Mesendoderm (in vitro differentiated cells): ENCODE measurements around the gene TET2.

Source experiments
- DNase-seq: peaks from one replicate; pipeline ENCODE4 v3.0.0; 2013
- H2AK5ac ChIP-seq: 2 replicates; pipeline ENCODE4 v1.6.1; 2013; ENCODE audit warnings: low read length, inconsistent platforms
- H2BK120ac ChIP-seq: 2 replicates; pipeline ENCODE4 v1.6.1; 2013; ENCODE audit warnings: low read depth, mild to moderate bottlenecking, low read length, moderate library complexity, mixed read lengths
- H2BK15ac ChIP-seq: replicated peaks from 2 replicates; pipeline ENCODE4 v1.6.1; 2013; ENCODE audit warnings: low read depth, mild to moderate bottlenecking, moderate library complexity
- H2BK5ac ChIP-seq: 2 replicates; pipeline ENCODE4 v1.6.1; 2013; ENCODE audit warnings: low read length, inconsistent platforms
- H3K18ac ChIP-seq: 2 replicates; pipeline ENCODE4 v1.6.1; 2013; ENCODE audit warnings: mild to moderate bottlenecking, low read length, mixed read lengths
- H3K23ac ChIP-seq: one replicate; pipeline ENCODE4 v1.6.1; 2013; ENCODE audit warnings: low read length
- H3K27ac ChIP-seq: 2 replicates; pipeline ENCODE4 v1.5.1; 2013; ENCODE audit warnings: low read depth, mild to moderate bottlenecking, inconsistent platforms, low read length, moderate library complexity
- H3K27me3 ChIP-seq: 2 replicates; pipeline ENCODE4 v1.6.1; 2013; ENCODE audit warnings: low read length, control low read depth, mild to moderate bottlenecking, inconsistent platforms; ENCODE audit not compliant: insufficient read depth, poor library complexity
- H3K36me3 ChIP-seq: 2 replicates; pipeline ENCODE4 v1.6.1; 2013; ENCODE audit warnings: low read length, inconsistent platforms; ENCODE audit not compliant: control insufficient read depth, insufficient read depth
- H3K4ac ChIP-seq: one replicate; pipeline ENCODE4 v1.6.1; 2013; ENCODE audit warnings: low read depth, mild to moderate bottlenecking, low read length, moderate library complexity
- H3K4me1 ChIP-seq: 2 replicates; pipeline ENCODE4 v1.6.1; 2013; ENCODE audit warnings: low read depth, low read length, inconsistent platforms; ENCODE audit not compliant: control insufficient read depth
- H3K4me2 ChIP-seq: 2 replicates; pipeline ENCODE4 v1.6.1; 2013; ENCODE audit warnings: low read length
- H3K4me3 ChIP-seq: 2 replicates; pipeline ENCODE4 v1.5.1; 2013; ENCODE audit warnings: mild to moderate bottlenecking, low read length
- H3K56ac ChIP-seq: one replicate; pipeline ENCODE4 v1.6.1; 2013; ENCODE audit warnings: low read length
- H3K79me1 ChIP-seq: 2 replicates; pipeline ENCODE4 v1.6.1; 2013; ENCODE audit warnings: low read length, inconsistent platforms
- H3K79me2 ChIP-seq: 2 replicates; pipeline ENCODE4 v1.6.1; 2013; ENCODE audit warnings: mild to moderate bottlenecking, low read length; ENCODE audit not compliant: control insufficient read depth, insufficient read depth
- H3K9ac ChIP-seq: 2 replicates; pipeline ENCODE4 v1.6.1; 2013; ENCODE audit warnings: low read length, inconsistent platforms
- H4K5ac ChIP-seq: one replicate; pipeline ENCODE4 v1.6.1; 2013; ENCODE audit warnings: low read length
- H4K8ac ChIP-seq: one replicate; pipeline ENCODE4 v1.6.1; 2013; ENCODE audit warnings: low read depth, mild to moderate bottlenecking, control low read depth, low read length, moderate library complexity
- WGBS: extraction: QIAGEN DNeasy Blood & Tissue Kit; methylation state at CpG from one replicate; pipeline ENCODE4 v1.1.7; 2013; ENCODE audit warnings: low lambda C conversion rate, missing lambda C conversion rate; ENCODE audit not compliant: insufficient coverage; ENCODE audit errors: extremely low coverage; 5-methylcytosine and 5-hydroxymethylcytosine counted together

Gene TET2

GRCh38 chr4:105227054-105227453 is 80.4 kb downstream of the TET2 start:
- H2BK120ac ChIP-seq = no peak overlapping the region
- no peaks in the 10 kb centered on the region for H3K79me1 ChIP-seq
- H2BK15ac ChIP-seq = no peak overlapping the region
- no peaks in the 10 kb centered on the region for H3K36me3 ChIP-seq
- H4K8ac ChIP-seq = no peak overlapping the region
- no peak overlapping the region for H3K56ac ChIP-seq
- no CpG with 5 or more reads among the region's 1 CpG for WGBS
- H3K4me3 ChIP-seq = no peak overlapping the region
- no peak overlapping the region for H3K23ac ChIP-seq
- H3K4me2 ChIP-seq = no peak overlapping the region
- H3K27me3 ChIP-seq = no peaks in the 10 kb centered on the region
- no peak for DNase-seq
- H3K4ac ChIP-seq = no peak overlapping the region
- no peak overlapping the region for H2BK5ac ChIP-seq
- no peak overlapping the region for H3K9ac ChIP-seq
- H3K18ac ChIP-seq = no peak overlapping the region
- H4K5ac ChIP-seq = no peak overlapping the region
- H3K79me2 ChIP-seq = no peaks in the 10 kb centered on the region
- H3K4me1 ChIP-seq = no peaks in the 10 kb centered on the region
- no peak overlapping the region for H3K27ac ChIP-seq
- H2AK5ac ChIP-seq = no peak overlapping the region

- H3K23ac ChIP-seq = no peak overlapping the region
- no peaks in the 10 kb centered on the region for H3K79me1 ChIP-seq
- H4K8ac ChIP-seq = no peak overlapping the region
- no peak overlapping the region for H3K4me3 ChIP-seq
- H3K79me2 ChIP-seq = no peaks in the 10 kb centered on the region
- H3K56ac ChIP-seq = no peak overlapping the region
- no peak overlapping the region for H3K9ac ChIP-seq
- no peak overlapping the region for H3K18ac ChIP-seq
- no peak overlapping the region for H3K27ac ChIP-seq
- H3K27me3 ChIP-seq = no peaks in the 10 kb centered on the region
- H3K4ac ChIP-seq = no peak overlapping the region
- no peaks in the 10 kb centered on the region for H3K4me1 ChIP-seq
- no peak overlapping the region for H4K5ac ChIP-seq
- H2AK5ac ChIP-seq = no peak overlapping the region
- no peak overlapping the region for H3K4me2 ChIP-seq
- H2BK15ac ChIP-seq = no peak overlapping the region
- H2BK5ac ChIP-seq = no peak overlapping the region
- DNase-seq = no peak
- no peak overlapping the region for H2BK120ac ChIP-seq
- no CpG with 5 or more reads among the region's 1 CpG for WGBS
- H3K36me3 ChIP-seq = no peaks in the 10 kb centered on the region
These were observed 83.6 kb downstream of the TET2 start for GRCh38 chr4:105230287-105230686.

GRCh38 chr4:105232374-105232773 is 85.7 kb downstream of the TET2 start:
- DNase-seq = no peak
- Histone ChIP-seq H2AK5ac (no peak overlapping the region), H2BK15ac (no peak overlapping the region), H3K18ac (no peak overlapping the region), H3K9ac (no peak overlapping the region), H3K23ac (no peak overlapping the region), H3K27ac (no peak overlapping the region), H3K79me1 (no peaks in the 10 kb centered on the region), H2BK5ac (no peak overlapping the region), H3K79me2 (no peaks in the 10 kb centered on the region), H3K56ac (no peak overlapping the region), H3K27me3 (no peaks in the 10 kb centered on the region), H3K4me1 (no peaks in the 10 kb centered on the region), H3K4me2 (no peak overlapping the region), H3K36me3 (no peaks in the 10 kb centered on the region), H3K4me3 (no peak overlapping the region), H2BK120ac (no peak overlapping the region), H3K4ac (no peak overlapping the region), H4K5ac (no peak overlapping the region), H4K8ac (no peak overlapping the region)
- WGBS = no CpG with 5 or more reads among the region's 4 CpGs

GRCh38 chr4:105234582-105234981 is 87.9 kb downstream of the TET2 start:
- Histone ChIP-seq H2BK120ac (no peak overlapping the region), H3K36me3 (no peaks in the 10 kb centered on the region), H4K8ac (no peak overlapping the region), H3K9ac (no peak overlapping the region), H3K4ac (no peak overlapping the region), H3K56ac (no peak overlapping the region), H3K79me2 (no peaks in the 10 kb centered on the region), H2AK5ac (no peak overlapping the region), H3K4me3 (no peak overlapping the region), H3K23ac (no peak overlapping the region), H3K27ac (no peak overlapping the region), H3K4me2 (no peak overlapping the region), H3K4me1 (no peaks in the 10 kb centered on the region), H3K27me3 (no peaks in the 10 kb centered on the region), H3K18ac (no peak overlapping the region), H4K5ac (no peak overlapping the region), H2BK5ac (no peak overlapping the region), H3K79me1 (no peaks in the 10 kb centered on the region), H2BK15ac (no peak overlapping the region)
- DNase-seq = no peak
- WGBS = no CpG with 5 or more reads among the region's 4 CpGs

GRCh38 chr4:105236202-105236915 is 89.7 kb downstream of the TET2 start:
- no peak overlapping the region for H3K56ac ChIP-seq
- no peaks in the 10 kb centered on the region for H3K79me1 ChIP-seq
- H3K36me3 ChIP-seq = no peaks in the 10 kb centered on the region
- no peak overlapping the region for H4K8ac ChIP-seq
- no peak overlapping the region for H3K23ac ChIP-seq
- no peak overlapping the region for H2AK5ac ChIP-seq
- H3K79me2 ChIP-seq = no peaks in the 10 kb centered on the region
- H2BK5ac ChIP-seq = no peak overlapping the region
- no peak overlapping the region for H3K27ac ChIP-seq
- no peak overlapping the region for H2BK120ac ChIP-seq
- no peaks in the 10 kb centered on the region for H3K27me3 ChIP-seq
- H3K4me2 ChIP-seq = no peak overlapping the region
- H3K9ac ChIP-seq = no peak overlapping the region
- H2BK15ac ChIP-seq = no peak overlapping the region
- H3K18ac ChIP-seq = no peak overlapping the region
- WGBS = no CpG with 5 or more reads among the region's 4 CpGs
- DNase-seq = no peak
- no peak overlapping the region for H3K4ac ChIP-seq
- H4K5ac ChIP-seq = no peak overlapping the region
- no peaks in the 10 kb centered on the region for H3K4me1 ChIP-seq
- no peak overlapping the region for H3K4me3 ChIP-seq

GRCh38 chr4:105236916-105237311 is 90.2 kb downstream of the TET2 start:
- Histone ChIP-seq H2BK15ac (no peak overlapping the region), H2BK5ac (no peak overlapping the region), H4K8ac (no peak overlapping the region), H2BK120ac (no peak overlapping the region), H3K4me1 (no peaks in the 10 kb centered on the region), H3K79me1 (no peaks in the 10 kb centered on the region), H3K9ac (no peak overlapping the region), H2AK5ac (no peak overlapping the region), H4K5ac (no peak overlapping the region), H3K56ac (no peak overlapping the region), H3K27ac (no peak overlapping the region), H3K27me3 (no peaks in the 10 kb centered on the region), H3K4me2 (no peak overlapping the region), H3K18ac (no peak overlapping the region), H3K79me2 (no peaks in the 10 kb centered on the region), H3K4ac (no peak overlapping the region), H3K4me3 (no peak overlapping the region), H3K23ac (no peak overlapping the region), H3K36me3 (no peaks in the 10 kb centered on the region)
- no peak for DNase-seq
- WGBS = no CpG with 5 or more reads among the region's 2 CpGs
